Measurements from ENCODE around the gene REL. TPM values are rescaled to one million over a fixed set of nuclear protein-coding genes. Genes with fewer than 3 reads are reported as not detected.

The REL gene
- total and polyA plus RNA-seq, 9 of the 15 experiments (the other 6 are each of a cell fraction or from before 2014, with no cell fraction given), result 0.63 to 8.6 (median 6.3) TPM

GRCh38 chr2:60938301-60938700, 56.9 kb downstream of the REL start:
- no peaks in the 10 kb centered on the region for H3K27me3 ChIP-seq (ENCODE audit: control insufficient read depth in 2 of 2, insufficient read depth in 2 of 2, low read length in 2 of 2)
- no peaks in the 10 kb centered on the region for H4K20me1 ChIP-seq (replicated peaks; ENCODE audit: control insufficient read depth, insufficient read depth, low read length)
- ChIA-PET CTCF (ENCODE audit: low intra/inter-chr PET ratio) (no interaction called here), POLR2A (interaction anchor here (1.8 kb wide), 1 partner anchor 11 kb away, joined by 5 read pairs; no protein-coding TSS in a partner anchor)
- TF ChIP-seq FOXP1 (CRISPR knock-in tag; IDR thresholded peaks at IDR 0.05) (no peak), HNRNPK (IDR thresholded peaks at IDR 0.05; ENCODE audit: low read depth, low read length, poor library complexity, severe bottlenecking) (no peak), FOXP4 (CRISPR knock-in tag; IDR thresholded peaks at IDR 0.05; ENCODE audit: borderline replicate concordance) (no peak), ARID4B (CRISPR knock-in tag; IDR thresholded peaks at IDR 0.05) (no peak), TAF15 (IDR thresholded peaks at IDR 0.05; ENCODE audit: low read depth, low read length) (no peak), ELF2 (CRISPR knock-in tag; IDR thresholded peaks at IDR 0.05) (no peak)
- H3K4me3 ChIP-seq, result no peak overlapping the region
- no peaks in the 10 kb centered on the region for H3K4me1 ChIP-seq (replicated peaks in 1 of 2; ENCODE audit: control insufficient read depth in 2 of 2, insufficient read depth in 2 of 2, low read length in 2 of 2)
- no peaks in the 10 kb centered on the region; the same call in 2 of the 3 replicates for H3K36me3 ChIP-seq (ENCODE audit: control insufficient read depth, insufficient read depth, low read length)
- H3K27ac ChIP-seq (ENCODE audit: extremely low read depth, low read depth, low read length), result no peak overlapping the region
- no peaks in the 10 kb centered on the region for H3K9me3 ChIP-seq (replicated peaks; ENCODE audit: control insufficient read depth, insufficient read depth, low read depth, low read length)
- WGBS (ENCODE audit: insufficient coverage, low coverage, missing lambda C conversion rate), result 80% methylated on average over 7 of the region's 7 CpGs
- H3K9ac ChIP-seq (ENCODE audit: insufficient read depth in 1 of 2, low read depth in 2 of 2, low read length in 2 of 2), result no peak overlapping the region
- intact Hi-C loops (cut with micrococcal nuclease) (no loop called here), in situ Hi-C loops (cut with MboI) (no loop called here)
- ATAC-seq (no peak), FAIRE-seq (no peak), DNase-seq (ENCODE audit: extremely low read depth in 1 of 4, low spot score in 3 of 4) (no peak)
- H3K9me1 ChIP-seq (ENCODE audit: control insufficient read depth, insufficient read depth, low read length), result no peaks in the 10 kb centered on the region
- no TSS peak for BruUV-seq (replicated peaks)
- no peak overlapping the region for H2AFZ ChIP-seq (ENCODE audit: low read depth, low read length)
- no peaks in the 10 kb centered on the region for H3K79me2 ChIP-seq (ENCODE audit: control insufficient read depth, insufficient read depth, low read length)
- no peak overlapping the region for H3K4me2 ChIP-seq (ENCODE audit: insufficient read depth, low read length)
